ENCODE results near the gene DIO3. TPM values are rescaled to one million over a fixed set of nuclear protein-coding genes. Genes with fewer than 3 reads are reported as not detected.
"Not testable (repeated sequence)": the region's sequence is repeated elsewhere in the genome, so short reads cannot be mapped to it uniquely, and the experiment has no call there.

DIO3 gene
- total and polyA plus RNA-seq, 2 donors from 2014 or later: 0.17 to 0.94 TPM

DNA sequence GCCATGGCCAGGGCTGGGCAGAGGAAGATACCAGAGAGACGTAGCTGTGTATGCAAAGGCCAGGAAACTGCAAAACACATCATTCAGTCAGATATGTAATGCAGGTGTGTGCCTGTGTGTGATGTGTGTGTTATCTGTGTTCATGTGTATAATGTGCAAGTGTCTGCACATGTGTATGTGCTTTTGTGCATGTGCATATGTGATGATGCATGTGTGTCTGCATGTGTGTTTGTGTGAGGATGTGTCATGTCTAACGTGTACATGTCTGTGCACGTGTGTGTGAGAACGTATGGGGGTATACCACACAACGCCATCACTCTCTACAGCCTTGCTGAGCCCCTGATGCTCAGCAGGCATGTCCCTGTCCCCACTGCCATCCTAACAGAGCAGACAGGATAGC is 9.7 kb downstream of the DIO3 start:
- Histone ChIP-seq H3K4me1 (ENCODE audit: control insufficient read depth in 2 of 3, insufficient read depth in 2 of 3, low read depth in 1 of 3, low read length in 3 of 3) (no peaks in the 10 kb centered on the region), H3K4me3 (ENCODE audit: low read length in 3 of 3) (no peak overlapping the region), H3K27ac (ENCODE audit: low read depth in 2 of 2, low read length in 2 of 2) (no peak overlapping the region), H3K9me3 (ENCODE audit: control insufficient read depth in 2 of 3, insufficient read depth in 1 of 3, low read length in 3 of 3) (no peaks in the 10 kb centered on the region), H3K36me3 (ENCODE audit: control insufficient read depth in 2 of 3, insufficient read depth in 3 of 3, low read length in 3 of 3) (no peaks in the 10 kb centered on the region), H3K27me3 (ENCODE audit: control insufficient read depth, insufficient read depth, low read length) (peaks cover 3% of the 10 kb centered on the region), H3K9ac (ENCODE audit: low read length in 3 of 3) (no peak overlapping the region)
- intact Hi-C loops (cut with DNase I): no loop called here
- TF ChIP-seq, protein P1, sequence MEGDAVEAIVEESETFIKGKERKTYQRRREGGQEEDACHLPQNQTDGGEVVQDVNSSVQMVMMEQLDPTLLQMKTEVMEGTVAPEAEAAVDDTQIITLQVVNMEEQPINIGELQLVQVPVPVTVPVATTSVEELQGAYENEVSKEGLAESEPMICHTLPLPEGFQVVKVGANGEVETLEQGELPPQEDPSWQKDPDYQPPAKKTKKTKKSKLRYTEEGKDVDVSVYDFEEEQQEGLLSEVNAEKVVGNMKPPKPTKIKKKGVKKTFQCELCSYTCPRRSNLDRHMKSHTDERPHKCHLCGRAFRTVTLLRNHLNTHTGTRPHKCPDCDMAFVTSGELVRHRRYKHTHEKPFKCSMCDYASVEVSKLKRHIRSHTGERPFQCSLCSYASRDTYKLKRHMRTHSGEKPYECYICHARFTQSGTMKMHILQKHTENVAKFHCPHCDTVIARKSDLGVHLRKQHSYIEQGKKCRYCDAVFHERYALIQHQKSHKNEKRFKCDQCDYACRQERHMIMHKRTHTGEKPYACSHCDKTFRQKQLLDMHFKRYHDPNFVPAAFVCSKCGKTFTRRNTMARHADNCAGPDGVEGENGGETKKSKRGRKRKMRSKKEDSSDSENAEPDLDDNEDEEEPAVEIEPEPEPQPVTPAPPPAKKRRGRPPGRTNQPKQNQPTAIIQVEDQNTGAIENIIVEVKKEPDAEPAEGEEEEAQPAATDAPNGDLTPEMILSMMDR (IDR thresholded peaks at IDR 0.05; ENCODE audit: borderline replicate concordance, extremely low read depth, insufficient read depth): no peak
- DNase-seq (no peak), FAIRE-seq (no peak)

DNA sequence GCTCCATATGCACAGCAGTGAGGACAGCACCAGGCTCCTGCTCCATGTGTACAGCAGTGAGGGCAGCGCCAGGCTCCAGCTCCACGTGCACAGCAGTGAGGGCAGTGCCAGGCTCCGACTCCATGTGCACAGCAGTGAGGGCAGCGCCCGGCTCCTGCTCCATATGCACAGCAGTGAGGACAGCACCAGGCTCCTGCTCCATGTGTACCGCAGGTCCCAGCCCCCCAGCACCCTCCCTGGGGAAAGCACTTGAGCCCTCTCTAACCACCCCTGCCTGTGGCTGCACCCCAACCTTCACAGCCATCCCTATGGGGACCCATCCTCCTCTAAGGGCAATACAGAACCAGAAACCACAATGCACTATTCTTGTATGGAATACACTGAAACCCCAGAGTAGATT is 11.2 kb downstream of the DIO3 start:
- intact Hi-C loops (cut with DNase I); FAIRE-seq; H3K27ac ChIP-seq (ENCODE audit: low read depth in 2 of 2, low read length in 2 of 2); H3K9ac ChIP-seq (ENCODE audit: low read length in 3 of 3); H3K4me3 ChIP-seq (ENCODE audit: low read length in 3 of 3); H3K4me1 ChIP-seq (ENCODE audit: control insufficient read depth in 2 of 3, insufficient read depth in 2 of 3, low read depth in 1 of 3, low read length in 3 of 3); H3K9me3 ChIP-seq (ENCODE audit: control insufficient read depth in 2 of 3, insufficient read depth in 1 of 3, low read length in 3 of 3); H3K27me3 ChIP-seq (ENCODE audit: control insufficient read depth, insufficient read depth, low read length); H3K36me3 ChIP-seq (ENCODE audit: control insufficient read depth in 2 of 3, insufficient read depth in 3 of 3, low read length in 3 of 3): not testable (repeated sequence)
- DNase-seq: peak in 1 of 5 donors; percentile 29

DNA sequence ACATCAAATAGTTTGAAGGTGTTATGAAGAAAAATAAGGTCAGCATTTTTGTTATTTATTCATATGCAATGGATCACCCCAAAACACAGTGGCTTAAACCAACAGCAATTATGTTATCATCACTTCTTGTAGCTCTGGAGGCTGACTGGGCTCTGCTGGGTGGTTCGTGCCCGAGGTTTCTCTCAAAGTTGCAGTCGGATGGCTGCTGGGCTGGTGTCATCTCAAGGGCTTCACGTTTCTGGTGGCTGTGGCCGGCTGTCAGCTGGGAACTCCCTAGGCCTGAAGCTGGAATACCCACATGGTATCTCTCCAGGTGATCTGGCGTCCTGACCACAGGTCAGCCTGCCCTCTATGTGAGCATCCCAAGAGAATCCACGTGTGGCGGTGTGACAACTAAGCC is 12.0 kb downstream of the DIO3 start:
- TF ChIP-seq, protein P1 (IDR thresholded peaks at IDR 0.05; ENCODE audit: borderline replicate concordance, extremely low read depth, insufficient read depth): no peak
- no peak for FAIRE-seq
- Histone ChIP-seq H3K4me3 (ENCODE audit: low read length in 3 of 3) (no peak overlapping the region), H3K9ac (ENCODE audit: low read length in 3 of 3) (no peak overlapping the region), H3K36me3 (ENCODE audit: control insufficient read depth in 2 of 3, insufficient read depth in 3 of 3, low read length in 3 of 3) (no peaks in the 10 kb centered on the region), H3K27me3 (ENCODE audit: control insufficient read depth, insufficient read depth, low read length) (no peaks in the 10 kb centered on the region), H3K9me3 (ENCODE audit: control insufficient read depth in 2 of 3, insufficient read depth in 1 of 3, low read length in 3 of 3) (no peaks in the 10 kb centered on the region), H3K4me1 (ENCODE audit: control insufficient read depth in 2 of 3, insufficient read depth in 2 of 3, low read depth in 1 of 3, low read length in 3 of 3) (no peaks in the 10 kb centered on the region), H3K27ac (ENCODE audit: low read depth in 2 of 2, low read length in 2 of 2) (no peak overlapping the region)
- intact Hi-C loops (cut with DNase I): no loop called here
- peak in 1 of 5 donors; percentile 18 for DNase-seq

DNA sequence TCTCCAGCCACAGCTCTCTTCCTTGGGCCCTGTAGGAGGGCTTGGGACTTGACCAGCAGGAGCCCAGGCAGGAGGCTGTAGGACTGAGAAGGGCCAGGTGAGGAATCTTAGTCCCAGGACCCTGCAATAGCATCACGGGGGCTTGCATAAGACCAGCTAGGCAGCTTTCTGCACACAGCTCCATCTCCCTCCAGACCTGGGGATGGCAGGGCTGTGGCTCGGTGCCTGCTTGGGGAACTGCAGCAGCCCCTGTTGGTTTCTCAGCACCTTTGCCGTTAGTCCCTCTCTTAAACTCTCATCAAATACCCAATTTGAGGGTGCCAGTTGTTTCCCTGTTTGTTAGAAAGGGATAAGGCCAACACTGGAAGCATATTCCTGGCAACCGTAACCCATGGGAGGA is 14.3 kb downstream of the DIO3 start:
- Histone ChIP-seq H3K36me3 (ENCODE audit: control insufficient read depth in 2 of 3, insufficient read depth in 3 of 3, low read length in 3 of 3) (no peaks in the 10 kb centered on the region), H3K4me1 (ENCODE audit: control insufficient read depth in 2 of 3, insufficient read depth in 2 of 3, low read depth in 1 of 3, low read length in 3 of 3) (no peaks in the 10 kb centered on the region), H3K9ac (ENCODE audit: low read length in 3 of 3) (no peak overlapping the region), H3K4me3 (ENCODE audit: low read length in 3 of 3) (no peak overlapping the region), H3K27me3 (ENCODE audit: control insufficient read depth, insufficient read depth, low read length) (no peaks in the 10 kb centered on the region), H3K27ac (ENCODE audit: low read depth in 2 of 2, low read length in 2 of 2) (no peak overlapping the region), H3K9me3 (ENCODE audit: control insufficient read depth in 2 of 3, insufficient read depth in 1 of 3, low read length in 3 of 3) (no peaks in the 10 kb centered on the region)
- FAIRE-seq (no peak), DNase-seq (peak in 1 of 5 donors; percentile 29)
- intact Hi-C loops (cut with DNase I): no loop called here
- TF ChIP-seq, protein P1 (IDR thresholded peaks at IDR 0.05; ENCODE audit: borderline replicate concordance, extremely low read depth, insufficient read depth): no peak
